Mucosa of rectum (tissue), 2 donors: ENCODE results near the gene SLC25A19.
"Not testable (repeated sequence)": the region's sequence is repeated elsewhere in the genome, so short reads cannot be mapped to it uniquely, and the experiment has no call there.

Source experiments
- H3K27ac ChIP-seq, 2 donors: one replicate each; pipeline ENCODE4 v1.7.0; 2013; ENCODE audit warnings: inconsistent platforms in 2 of 2, low read depth in 2 of 2, low read length in 2 of 2
- H3K27me3 ChIP-seq, 2 donors: one replicate each; pipeline ENCODE4 v1.7.0; 2013; ENCODE audit warnings: low read length in 2 of 2; ENCODE audit not compliant: control insufficient read depth in 2 of 2, insufficient read depth in 2 of 2
- H3K36me3 ChIP-seq, 2 donors: one replicate each; pipeline ENCODE4 v1.7.0; 2013; ENCODE audit warnings: low read length in 2 of 2; ENCODE audit not compliant: control insufficient read depth in 2 of 2, insufficient read depth in 2 of 2
- H3K4me1 ChIP-seq, 2 donors: one replicate each; pipeline ENCODE4 v1.7.0; 2013; ENCODE audit warnings: low read length in 2 of 2, mild to moderate bottlenecking in 1 of 2; ENCODE audit not compliant: control insufficient read depth in 2 of 2, insufficient read depth in 2 of 2
- H3K4me3 ChIP-seq, 2 donors: one replicate each; pipeline ENCODE4 v1.7.0; 2013; ENCODE audit warnings: low read length in 2 of 2
- H3K9ac ChIP-seq, 2 donors: one replicate each; pipeline ENCODE4 v1.7.0; 2013; ENCODE audit warnings: low read length in 2 of 2, low read depth in 1 of 2, mild to moderate bottlenecking in 1 of 2
- H3K9me3 ChIP-seq, 2 donors: one replicate each; pipeline ENCODE4 v1.7.0; 2013; ENCODE audit warnings: low read length in 2 of 2; ENCODE audit not compliant: control insufficient read depth in 2 of 2
- donor health status: healthy.
- donor health status: Normal muscosa, but diverticular disease.

Gene SLC25A19

GRCh38 chr17:75307957-75308731 is 18.9 kb upstream of the SLC25A19 start:
- no peaks in the 10 kb centered on the region for H3K36me3 ChIP-seq
- H3K9ac ChIP-seq: peak overlapping the region in 1 of 2 donors; percentile 52
- no peaks in the 10 kb centered on the region for H3K9me3 ChIP-seq
- no peaks in the 10 kb centered on the region for H3K27me3 ChIP-seq
- H3K4me1 ChIP-seq: peaks cover 14 to 17% of the 10 kb centered on the region in 2 donors
- H3K27ac ChIP-seq: peak overlapping the region; percentile 79 to 92
- H3K4me3 ChIP-seq: peak overlapping the region in 1 of 2 donors; percentile 20

- Histone ChIP-seq H3K9me3 (no peaks in the 10 kb centered on the region), H3K36me3 (no peaks in the 10 kb centered on the region), H3K9ac (no peak overlapping the region), H3K27ac (no peak overlapping the region), H3K27me3 (no peaks in the 10 kb centered on the region), H3K4me1 (no peaks in the 10 kb centered on the region), H3K4me3 (no peak overlapping the region)
Observed at GRCh38 chr17:75301502-75302206, 12.4 kb upstream of the SLC25A19 start.

GRCh38 chr17:75301049-75301448 is 11.8 kb upstream of the SLC25A19 start:
- H3K27ac ChIP-seq: no peak overlapping the region
- H3K36me3 ChIP-seq: no peaks in the 10 kb centered on the region
- no peaks in the 10 kb centered on the region for H3K27me3 ChIP-seq
- no peaks in the 10 kb centered on the region for H3K4me1 ChIP-seq
- no peak overlapping the region for H3K9ac ChIP-seq
- H3K4me3 ChIP-seq: no peak overlapping the region
- no peaks in the 10 kb centered on the region for H3K9me3 ChIP-seq

GRCh38 chr17:75300280-75300679 is 11.0 kb upstream of the SLC25A19 start:
- Histone ChIP-seq H3K27me3 (no peaks in the 10 kb centered on the region), H3K9me3 (no peaks in the 10 kb centered on the region), H3K9ac (no peak overlapping the region), H3K4me3 (no peak overlapping the region), H3K36me3 (no peaks in the 10 kb centered on the region), H3K27ac (no peak overlapping the region), H3K4me1 (peaks cover 0 to 3% of the 10 kb centered on the region in 2 donors)

- H3K9ac ChIP-seq: peak overlapping the region; percentile 1 to 38
- H3K4me1 ChIP-seq: peaks cover 0 to 3% of the 10 kb centered on the region in 2 donors
- no peaks in the 10 kb centered on the region for H3K36me3 ChIP-seq
- H3K27ac ChIP-seq: peak overlapping the region; percentile 79 to 80
- no peaks in the 10 kb centered on the region for H3K27me3 ChIP-seq
- H3K9me3 ChIP-seq: no peaks in the 10 kb centered on the region
- H3K4me3 ChIP-seq: peak overlapping the region in 1 of 2 donors; percentile 9
Observed at GRCh38 chr17:75295201-75296158, 6.2 kb upstream of the SLC25A19 start.

- not testable (repeated sequence) for H3K27ac ChIP-seq, H3K9me3 ChIP-seq, H3K27me3 ChIP-seq, H3K4me3 ChIP-seq, H3K36me3 ChIP-seq, H3K9ac ChIP-seq
- H3K4me1 ChIP-seq: peaks cover 8 to 10% of the 10 kb centered on the region in 2 donors
Observed at GRCh38 chr17:75292810-75293448, 3.7 kb upstream of the SLC25A19 start.

- Histone ChIP-seq H3K36me3 (peaks cover 12 to 16% of the 10 kb centered on the region in 2 donors), H3K27me3 (no peaks in the 10 kb centered on the region), H3K9ac (peak overlapping the region; percentile 78 to 88), H3K4me1 (peaks cover 8% of the 10 kb centered on the region in 2 donors), H3K27ac (peak overlapping the region; percentile 93 to 96), H3K9me3 (no peaks in the 10 kb centered on the region), H3K4me3 (peak overlapping the region; percentile 83 to 94)
Observed at GRCh38 chr17:75289832-75290337, 652 bp upstream of the SLC25A19 start.

GRCh38 chr17:75288770-75289114 is 491 bp downstream of the SLC25A19 start:
- Histone ChIP-seq H3K4me1 (peaks cover 8% of the 10 kb centered on the region in 2 donors), H3K27me3 (no peaks in the 10 kb centered on the region), H3K36me3 (peaks cover 12 to 16% of the 10 kb centered on the region in 2 donors), H3K9me3 (no peaks in the 10 kb centered on the region), H3K9ac (peak overlapping the region; percentile 78 to 88), H3K4me3 (peak overlapping the region; percentile 83 to 94), H3K27ac (peak overlapping the region; percentile 93 to 96)

GRCh38 chr17:75288359-75288758 is 874 bp downstream of the SLC25A19 start:
- H3K4me3 ChIP-seq: peak overlapping the region; percentile 83 to 94
- peak overlapping the region; percentile 24 to 88 for H3K9ac ChIP-seq
- peak overlapping the region; percentile 93 to 96 for H3K27ac ChIP-seq
- peaks cover 8% of the 10 kb centered on the region in 2 donors for H3K4me1 ChIP-seq
- H3K36me3 ChIP-seq: peaks cover 13 to 16% of the 10 kb centered on the region in 2 donors
- no peaks in the 10 kb centered on the region for H3K9me3 ChIP-seq
- H3K27me3 ChIP-seq: no peaks in the 10 kb centered on the region
